Loucy (cell line): ENCODE measurements around the gene TRAPPC14.

Source experiments
- CTCF ChIP-seq: fragments of 200-600 bp; sonication (generic); conservative IDR thresholded peaks from 2 replicates; pipeline ENCODE4 v1.5.1; 2014; ENCODE audit warnings: mild to moderate bottlenecking, antibody characterized with exemption, low read length
- EZH2phosphoT487 ChIP-seq: fragments of 200-600 bp; IDR thresholded peaks from 2 replicates; pipeline ENCODE4 v1.6.1; 2018; ENCODE audit warnings: antibody characterized with exemption, mild to moderate bottlenecking, moderate library complexity, borderline replicate concordance

- TF ChIP-seq CTCF: no peak
- TF ChIP-seq EZH2phosphoT487: no peak
Measured at GRCh38 chr7:100147278-100147677, 11.2 kb downstream of the TRAPPC14 start.
